Smooth muscle cell (in vitro differentiated cells): Measurements from ENCODE around the gene ADAM12. TPM values are rescaled to one million over a fixed set of nuclear protein-coding genes. Genes with fewer than 3 reads are reported as not detected.

ENCODE experiments used
- DNase-seq: peaks from one replicate; lab custom pipeline; 2025; ENCODE audit not compliant: unreplicated experiment; lab: John Stamatoyannopoulos, UW
- H2AFZ ChIP-seq: fragments of 200-600 bp; sonication (generic); 2 replicates; pipeline ENCODE4 v1.6.0; 2016; ENCODE audit warnings: antibody characterized with exemption, low read depth, mild to moderate bottlenecking
- H3F3A ChIP-seq: fragments of 200-600 bp; sonication (generic); 2 replicates; pipeline ENCODE4 v1.6.0; 2017; ENCODE audit warnings: antibody characterized with exemption, low read depth
- H3K27ac ChIP-seq: fragments of 200-600 bp; sonication (generic); 2 replicates; pipeline ENCODE4 v1.5.1; 2016; ENCODE audit warnings: low read depth, mild to moderate bottlenecking
- H3K27me3 ChIP-seq: fragments of 200-600 bp; sonication (generic); 2 replicates; pipeline ENCODE4 v1.6.1; 2016; ENCODE audit warnings: low read depth, mild to moderate bottlenecking
- H3K36me3 ChIP-seq: fragments of 200-600 bp; sonication (generic); 2 replicates; pipeline ENCODE4 v1.5.1; 2016; ENCODE audit warnings: low read depth
- H3K4me1 ChIP-seq: fragments of 200-600 bp; sonication (generic); 2 replicates; pipeline ENCODE4 v1.5.1; 2016; ENCODE audit warnings: low read depth
- H3K4me2 ChIP-seq: fragments of 200-600 bp; sonication (generic); 2 replicates; pipeline ENCODE4 v1.6.0; 2016; ENCODE audit warnings: mild to moderate bottlenecking
- H3K4me3 ChIP-seq: fragments of 200-600 bp; sonication (generic); 2 replicates; pipeline ENCODE4 v1.5.1; 2016; ENCODE audit warnings: mild to moderate bottlenecking
- H3K79me2 ChIP-seq: fragments of 200-600 bp; sonication (generic); 2 replicates; pipeline ENCODE4 v1.6.0; 2016; ENCODE audit warnings: low read depth, mild to moderate bottlenecking
- H3K9ac ChIP-seq: fragments of 200-600 bp; sonication (generic); 2 replicates; pipeline ENCODE4 v1.6.0; 2016; ENCODE audit warnings: low read depth
- H3K9me3 ChIP-seq: fragments of 200-600 bp; sonication (generic); replicated peaks from 2 replicates; pipeline ENCODE4 v1.5.1; 2016; ENCODE audit warnings: low read depth
- H4K20me1 ChIP-seq: fragments of 200-600 bp; sonication (generic); 2 replicates; pipeline ENCODE4 v1.6.0; 2016; ENCODE audit warnings: low read depth
- CTCF ChIP-seq: fragments of 200-600 bp; sonication (generic); IDR thresholded peaks from 2 replicates; pipeline ENCODE4 v1.5.1; 2017; ENCODE audit warnings: borderline replicate concordance, mild to moderate bottlenecking, antibody characterized with exemption; ENCODE audit not compliant: insufficient read depth, poor library complexity, severe bottlenecking
- WGBS: methylation state at CpG from one replicate; pipeline ENCODE4 v1.1.7; 2016; ENCODE audit warnings: low lambda C conversion rate; 5-methylcytosine and 5-hydroxymethylcytosine counted together
- polyA plus RNA-seq: library from polyadenylated mRNA; unstranded; fragments of >200 nt; fragmentation: Nextera tagmentation; extraction: Ambion mirVana; gene quantifications from 2 replicates; pipeline ENCODE4 v1.2.1, GENCODE V29; 2016
- total RNA-seq: library from RNA; depleted of rRNA; stranded (reverse); fragments of >200 nt; gene quantifications from 2 replicates; pipeline ENCODE4 v1.2.3, GENCODE V29; 2014

Gene ADAM12
- total and polyA plus RNA-seq, 2 experiments from 2014 or later = 40.0 to 54.3 TPM

GRCh38 chr10:126006264-126006663, 382.0 kb downstream of the ADAM12 start:
- no peak for TF ChIP-seq CTCF
- H3K4me2 ChIP-seq = no peak overlapping the region
- H3K9me3 ChIP-seq = no peaks in the 10 kb centered on the region
- H2AFZ ChIP-seq = no peak overlapping the region
- H3K9ac ChIP-seq = no peak overlapping the region
- H3F3A ChIP-seq = peaks cover 3% of the 10 kb centered on the region
- H3K27ac ChIP-seq = no peak overlapping the region
- no peak overlapping the region for H3K4me3 ChIP-seq
- H4K20me1 ChIP-seq = no peaks in the 10 kb centered on the region
- H3K79me2 ChIP-seq = no peaks in the 10 kb centered on the region
- H3K36me3 ChIP-seq = no peaks in the 10 kb centered on the region
- H3K27me3 ChIP-seq = no peaks in the 10 kb centered on the region
- no peak for DNase-seq
- 77% methylated on average over 5 of the region's 5 CpGs for WGBS
- H3K4me1 ChIP-seq = peaks cover 12% of the 10 kb centered on the region

- no peak overlapping the region for H3K9ac ChIP-seq
- H3K4me1 ChIP-seq = peaks cover 9% of the 10 kb centered on the region
- no peaks in the 10 kb centered on the region for H4K20me1 ChIP-seq
- no peak for TF ChIP-seq CTCF
- no peaks in the 10 kb centered on the region for H3K36me3 ChIP-seq
- no peak for DNase-seq
- 84% methylated on average over 8 of the region's 8 CpGs for WGBS
- no peak overlapping the region for H3K27ac ChIP-seq
- H3K4me3 ChIP-seq = no peak overlapping the region
- no peak overlapping the region for H2AFZ ChIP-seq
- H3K9me3 ChIP-seq = no peaks in the 10 kb centered on the region
- H3K79me2 ChIP-seq = no peaks in the 10 kb centered on the region
- H3K27me3 ChIP-seq = no peaks in the 10 kb centered on the region
- H3K4me2 ChIP-seq = no peak overlapping the region
- H3F3A ChIP-seq = peaks cover 3% of the 10 kb centered on the region
These were observed 383.5 kb downstream of the ADAM12 start for GRCh38 chr10:126004752-126005151.

- no peak overlapping the region for H2AFZ ChIP-seq
- H3F3A ChIP-seq = no peaks in the 10 kb centered on the region
- WGBS = 51% methylated on average over 2 of the region's 2 CpGs
- TF ChIP-seq CTCF = no peak
- H3K36me3 ChIP-seq = no peaks in the 10 kb centered on the region
- H3K4me1 ChIP-seq = no peaks in the 10 kb centered on the region
- DNase-seq = no peak
- H3K9ac ChIP-seq = no peak overlapping the region
- no peak overlapping the region for H3K27ac ChIP-seq
- H3K9me3 ChIP-seq = no peaks in the 10 kb centered on the region
- no peaks in the 10 kb centered on the region for H3K79me2 ChIP-seq
- no peaks in the 10 kb centered on the region for H4K20me1 ChIP-seq
- no peak overlapping the region for H3K4me2 ChIP-seq
- H3K4me3 ChIP-seq = no peak overlapping the region
- no peaks in the 10 kb centered on the region for H3K27me3 ChIP-seq
These were observed 386.7 kb downstream of the ADAM12 start for GRCh38 chr10:126001576-126001975.

GRCh38 chr10:125999694-126000093, 388.6 kb downstream of the ADAM12 start:
- no peaks in the 10 kb centered on the region for H3K79me2 ChIP-seq
- 94% methylated on average over 3 of the region's 3 CpGs for WGBS
- H3K9me3 ChIP-seq = no peaks in the 10 kb centered on the region
- no peaks in the 10 kb centered on the region for H3K4me1 ChIP-seq
- H3K9ac ChIP-seq = no peak overlapping the region
- no peaks in the 10 kb centered on the region for H3K36me3 ChIP-seq
- no peaks in the 10 kb centered on the region for H3F3A ChIP-seq
- H3K4me3 ChIP-seq = no peak overlapping the region
- H3K27me3 ChIP-seq = no peaks in the 10 kb centered on the region
- no peak overlapping the region for H2AFZ ChIP-seq
- DNase-seq = no peak
- H3K4me2 ChIP-seq = no peak overlapping the region
- TF ChIP-seq CTCF = no peak
- H3K27ac ChIP-seq = no peak overlapping the region
- no peaks in the 10 kb centered on the region for H4K20me1 ChIP-seq
